ENCODE results near the gene WNT9B. TPM values are rescaled to one million over a fixed set of nuclear protein-coding genes. Genes with fewer than 3 reads are reported as not detected.

WNT9B gene
- total RNA-seq, 4 donors from 2014 or later = not detected

- Histone ChIP-seq H3K4me3 (no peak overlapping the region), H3K36me3 (no peaks in the 10 kb centered on the region), H3K4me1 (peaks cover 4 to 13% (median 9%) of the 10 kb centered on the region in 4 donors), H3K27ac (no peak overlapping the region), H3K27me3 (peaks cover 67% of the 10 kb centered on the region), H3K9me3 (no peaks in the 10 kb centered on the region)
- no peak for DNase-seq
- 95 to 96% methylated on average over 3 of the region's 3 CpGs for WGBS, 2 donors (ENCODE audit: low coverage in 1 of 2)
- no peak for TF ChIP-seq EP300 (IDR thresholded peaks at IDR 0.05; ENCODE audit: low read depth)
- no peak for TF ChIP-seq POLR2A (IDR thresholded peaks at IDR 0.05)
- no peak for TF ChIP-seq CTCF (IDR thresholded peaks at IDR 0.05)
- no peak for TF ChIP-seq POLR2AphosphoS5 (IDR thresholded peaks at IDR 0.05)
- intact Hi-C loops (cut with DNase I; ENCODE audit: low total_unique reads) (no loop called here), in situ Hi-C loops (cut with MboI; ENCODE audit: low pct_ligation_motif_present in 1 of 4, low pct_unique_long_range_greater_than_20kb in 1 of 4, low sequenced_read_pairs in 3 of 4) (no loop called here)
Measured at GRCh38 chr17:46854515-46854914, 3.1 kb downstream of the WNT9B start.

GRCh38 chr17:46854948-46855347 is 3.6 kb downstream of the WNT9B start:
- Histone ChIP-seq H3K27ac (no peak overlapping the region), H3K9me3 (no peaks in the 10 kb centered on the region), H3K36me3 (no peaks in the 10 kb centered on the region), H3K27me3 (peaks cover 63% of the 10 kb centered on the region), H3K4me3 (no peak overlapping the region), H3K4me1 (peaks cover 4 to 13% (median 9%) of the 10 kb centered on the region in 4 donors)
- TF ChIP-seq POLR2AphosphoS5 (IDR thresholded peaks at IDR 0.05) (no peak), POLR2A (IDR thresholded peaks at IDR 0.05) (no peak), CTCF (IDR thresholded peaks at IDR 0.05) (no peak), EP300 (IDR thresholded peaks at IDR 0.05; ENCODE audit: low read depth) (no peak)
- intact Hi-C loops (cut with DNase I; ENCODE audit: low total_unique reads) = no loop called here
- in situ Hi-C loops (cut with MboI; ENCODE audit: low pct_ligation_motif_present in 1 of 4, low pct_unique_long_range_greater_than_20kb in 1 of 4, low sequenced_read_pairs in 3 of 4) = no loop called here
- WGBS, 2 donors (ENCODE audit: low coverage in 1 of 2) = 71% methylated on average over 4 of the region's 4 CpGs; no CpG with 5 or more reads in 1 of the 2 donors
- DNase-seq = no peak

- no peak overlapping the region for H3K4me3 ChIP-seq
- H3K36me3 ChIP-seq = no peaks in the 10 kb centered on the region
- WGBS, 2 donors (ENCODE audit: low coverage in 1 of 2) = 91 to 100% methylated on average over 1 of the region's 1 CpG
- intact Hi-C loops (cut with DNase I; ENCODE audit: low total_unique reads) = no loop called here
- no peak for DNase-seq
- in situ Hi-C loops (cut with MboI; ENCODE audit: low pct_ligation_motif_present in 1 of 4, low pct_unique_long_range_greater_than_20kb in 1 of 4, low sequenced_read_pairs in 3 of 4) = no loop called here
- H3K9me3 ChIP-seq = no peaks in the 10 kb centered on the region
- H3K27ac ChIP-seq = no peak overlapping the region
- H3K4me1 ChIP-seq = no peaks in the 10 kb centered on the region
- peaks cover 36% of the 10 kb centered on the region for H3K27me3 ChIP-seq
- no peak for TF ChIP-seq EP300 (IDR thresholded peaks at IDR 0.05; ENCODE audit: low read depth)
- no peak for TF ChIP-seq POLR2A (IDR thresholded peaks at IDR 0.05)
- no peak for TF ChIP-seq POLR2AphosphoS5 (IDR thresholded peaks at IDR 0.05)
- no peak for TF ChIP-seq CTCF (IDR thresholded peaks at IDR 0.05)
Measured at GRCh38 chr17:46857600-46857999, 6.2 kb downstream of the WNT9B start.

GRCh38 chr17:46859996-46860395 is 8.6 kb downstream of the WNT9B start:
- no peak for DNase-seq
- WGBS, 2 donors (ENCODE audit: low coverage in 1 of 2) = 67 to 79% methylated on average over 1 to 5 of the region's 5 CpGs
- Histone ChIP-seq H3K27ac (no peak overlapping the region), H3K4me3 (no peak overlapping the region), H3K27me3 (peaks cover 13% of the 10 kb centered on the region), H3K36me3 (no peaks in the 10 kb centered on the region), H3K4me1 (no peaks in the 10 kb centered on the region), H3K9me3 (no peaks in the 10 kb centered on the region)
- intact Hi-C loops (cut with DNase I; ENCODE audit: low total_unique reads) (no loop called here), in situ Hi-C loops (cut with MboI; ENCODE audit: low pct_ligation_motif_present in 1 of 4, low pct_unique_long_range_greater_than_20kb in 1 of 4, low sequenced_read_pairs in 3 of 4) (no loop called here)
- TF ChIP-seq POLR2A (IDR thresholded peaks at IDR 0.05) = no peak
- no peak for TF ChIP-seq EP300 (IDR thresholded peaks at IDR 0.05; ENCODE audit: low read depth)
- TF ChIP-seq CTCF (IDR thresholded peaks at IDR 0.05) = no peak
- TF ChIP-seq POLR2AphosphoS5 (IDR thresholded peaks at IDR 0.05) = no peak
